Measurements from ENCODE around the gene NOP14. TPM values are rescaled to one million over a fixed set of nuclear protein-coding genes. Genes with fewer than 3 reads are reported as not detected.
A peak's percentile ranks its signal among the peaks of the same experiment; 100 is the strongest.

The NOP14 gene
- total RNA-seq, 1 donor from 2014 or later = 28.5 TPM

DNA sequence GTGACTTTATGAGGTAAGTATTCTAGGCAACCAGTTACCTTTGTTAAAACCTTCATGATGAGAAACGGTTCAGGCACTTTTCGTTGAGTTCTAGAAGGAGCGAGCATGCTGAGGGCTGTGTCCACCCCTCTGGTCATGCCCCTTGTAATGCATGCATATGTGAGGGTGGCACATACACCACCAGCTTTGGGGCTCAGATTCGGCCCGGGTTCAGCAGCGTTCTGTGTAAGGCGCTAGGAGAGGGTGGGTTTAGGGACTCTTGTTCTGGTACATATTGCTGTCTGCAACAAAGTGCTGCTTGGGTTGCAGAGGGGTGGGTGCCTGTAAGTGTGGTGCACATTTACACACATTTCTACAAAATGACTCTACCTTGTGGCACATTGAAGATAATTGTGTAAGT is 54.5 kb downstream of the NOP14 start:
- TF ChIP-seq, protein P1, sequence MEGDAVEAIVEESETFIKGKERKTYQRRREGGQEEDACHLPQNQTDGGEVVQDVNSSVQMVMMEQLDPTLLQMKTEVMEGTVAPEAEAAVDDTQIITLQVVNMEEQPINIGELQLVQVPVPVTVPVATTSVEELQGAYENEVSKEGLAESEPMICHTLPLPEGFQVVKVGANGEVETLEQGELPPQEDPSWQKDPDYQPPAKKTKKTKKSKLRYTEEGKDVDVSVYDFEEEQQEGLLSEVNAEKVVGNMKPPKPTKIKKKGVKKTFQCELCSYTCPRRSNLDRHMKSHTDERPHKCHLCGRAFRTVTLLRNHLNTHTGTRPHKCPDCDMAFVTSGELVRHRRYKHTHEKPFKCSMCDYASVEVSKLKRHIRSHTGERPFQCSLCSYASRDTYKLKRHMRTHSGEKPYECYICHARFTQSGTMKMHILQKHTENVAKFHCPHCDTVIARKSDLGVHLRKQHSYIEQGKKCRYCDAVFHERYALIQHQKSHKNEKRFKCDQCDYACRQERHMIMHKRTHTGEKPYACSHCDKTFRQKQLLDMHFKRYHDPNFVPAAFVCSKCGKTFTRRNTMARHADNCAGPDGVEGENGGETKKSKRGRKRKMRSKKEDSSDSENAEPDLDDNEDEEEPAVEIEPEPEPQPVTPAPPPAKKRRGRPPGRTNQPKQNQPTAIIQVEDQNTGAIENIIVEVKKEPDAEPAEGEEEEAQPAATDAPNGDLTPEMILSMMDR (IDR thresholded peaks at IDR 0.05; ENCODE audit: unreplicated experiment) = no peak
- Mint-ChIP-seq H3K9me3 (no peaks in the 10 kb centered on the region), H3K27me3 (ENCODE audit: low read depth) (no peaks in the 10 kb centered on the region), H3K4me1 (no peaks in the 10 kb centered on the region), H3K4me3 (no peak overlapping the region), H3K27ac (no peak overlapping the region), H3K36me3 (peaks cover 44% of the 10 kb centered on the region)
- DNase-seq (ENCODE audit: low spot score in 2 of 2, unreplicated experiment in 2 of 2) = no peak

DNA sequence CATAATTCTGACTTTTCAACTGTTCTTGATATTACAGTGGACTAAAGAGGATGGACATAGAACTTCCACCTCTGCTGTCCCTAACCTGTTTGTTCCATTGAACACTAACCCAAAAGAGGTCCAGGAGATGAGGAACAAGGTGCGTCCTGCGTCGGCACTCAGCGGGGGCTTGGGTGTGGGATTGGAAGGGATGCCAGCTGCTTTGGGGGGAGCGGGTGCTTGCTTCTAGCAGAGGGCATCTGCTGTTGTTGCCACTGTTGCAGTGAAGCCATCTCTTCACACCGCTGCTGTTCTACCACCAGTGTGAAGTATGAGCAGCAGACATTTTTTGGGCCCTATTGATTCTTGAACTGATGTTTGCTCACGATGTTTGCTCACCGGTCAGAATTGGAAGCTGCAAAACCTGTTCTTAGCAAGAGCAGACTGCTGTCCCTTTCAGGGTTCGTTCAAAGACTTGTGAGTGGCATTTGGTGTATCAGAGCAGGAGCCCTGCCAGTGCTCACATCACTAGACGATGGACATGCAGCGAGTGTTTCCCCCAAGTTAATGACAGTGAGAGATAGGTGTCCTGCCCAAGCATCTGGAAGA is 55.4 kb downstream of the NOP14 start:
- Mint-ChIP-seq H3K27me3 (ENCODE audit: low read depth) (no peaks in the 10 kb centered on the region), H3K4me1 (no peaks in the 10 kb centered on the region), H3K36me3 (peaks cover 48% of the 10 kb centered on the region), H3K4me3 (no peak overlapping the region), H3K9me3 (no peaks in the 10 kb centered on the region), H3K27ac (no peak overlapping the region)
- TF ChIP-seq, protein P1 (IDR thresholded peaks at IDR 0.05; ENCODE audit: unreplicated experiment) = no peak
- no peak for DNase-seq (ENCODE audit: low spot score in 2 of 2, unreplicated experiment in 2 of 2)

DNA sequence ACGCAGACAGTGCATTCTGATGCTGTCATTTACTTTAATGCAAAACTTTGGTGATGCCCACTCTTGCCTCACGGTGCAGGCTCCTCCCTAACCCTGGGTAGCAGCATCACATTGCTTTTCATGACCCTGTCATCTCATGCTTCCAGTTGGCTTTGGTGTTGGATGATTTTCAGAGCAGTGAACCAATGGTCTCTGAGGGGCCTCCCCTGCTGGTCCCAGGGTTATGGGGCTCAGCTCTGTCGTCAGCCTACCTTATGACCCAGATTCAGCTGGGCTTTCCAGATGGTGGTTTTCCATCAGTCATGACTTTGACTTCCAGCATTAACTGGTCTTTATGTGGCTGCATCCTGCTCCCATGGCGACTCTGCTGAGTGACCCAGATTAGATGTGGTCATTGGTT is 56.0 kb downstream of the NOP14 start:
- no peaks in the 10 kb centered on the region for H3K4me1 Mint-ChIP-seq
- peaks cover 48% of the 10 kb centered on the region for H3K36me3 Mint-ChIP-seq
- no peaks in the 10 kb centered on the region for H3K27me3 Mint-ChIP-seq (ENCODE audit: low read depth)
- H3K9me3 Mint-ChIP-seq = no peaks in the 10 kb centered on the region
- no peak for DNase-seq (ENCODE audit: low spot score in 2 of 2, unreplicated experiment in 2 of 2)
- no peak overlapping the region for H3K4me3 Mint-ChIP-seq
- TF ChIP-seq, protein P1 (IDR thresholded peaks at IDR 0.05; ENCODE audit: unreplicated experiment) = no peak
- no peak overlapping the region for H3K27ac Mint-ChIP-seq

DNA sequence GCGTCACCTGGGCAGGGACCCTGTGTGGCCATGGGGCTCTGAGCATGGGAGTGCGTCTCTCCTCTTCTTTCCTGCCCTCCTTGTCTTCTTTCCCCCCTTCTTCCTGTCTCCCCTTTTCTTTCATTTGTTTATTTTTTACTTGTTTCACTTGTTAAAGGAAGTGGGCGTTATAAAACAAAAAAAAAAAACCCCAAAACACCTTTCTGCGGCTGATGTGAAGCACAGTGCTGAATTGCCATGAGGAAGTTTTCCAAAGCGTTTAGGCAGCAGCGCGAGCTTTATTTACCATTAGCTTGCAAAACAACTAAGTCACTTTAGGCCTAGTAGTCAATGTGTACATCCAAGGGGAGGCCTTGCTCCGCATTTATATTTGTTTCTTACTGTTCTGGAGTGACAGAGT is 57.0 kb downstream of the NOP14 start:
- peaks cover 48% of the 10 kb centered on the region for H3K36me3 Mint-ChIP-seq
- no peak overlapping the region for H3K27ac Mint-ChIP-seq
- H3K27me3 Mint-ChIP-seq (ENCODE audit: low read depth) = no peaks in the 10 kb centered on the region
- TF ChIP-seq, protein P1 (IDR thresholded peaks at IDR 0.05; ENCODE audit: unreplicated experiment) = no peak
- H3K9me3 Mint-ChIP-seq = no peaks in the 10 kb centered on the region
- DNase-seq (ENCODE audit: low spot score in 2 of 2, unreplicated experiment in 2 of 2) = no peak
- H3K4me3 Mint-ChIP-seq = no peak overlapping the region
- H3K4me1 Mint-ChIP-seq = no peaks in the 10 kb centered on the region

DNA sequence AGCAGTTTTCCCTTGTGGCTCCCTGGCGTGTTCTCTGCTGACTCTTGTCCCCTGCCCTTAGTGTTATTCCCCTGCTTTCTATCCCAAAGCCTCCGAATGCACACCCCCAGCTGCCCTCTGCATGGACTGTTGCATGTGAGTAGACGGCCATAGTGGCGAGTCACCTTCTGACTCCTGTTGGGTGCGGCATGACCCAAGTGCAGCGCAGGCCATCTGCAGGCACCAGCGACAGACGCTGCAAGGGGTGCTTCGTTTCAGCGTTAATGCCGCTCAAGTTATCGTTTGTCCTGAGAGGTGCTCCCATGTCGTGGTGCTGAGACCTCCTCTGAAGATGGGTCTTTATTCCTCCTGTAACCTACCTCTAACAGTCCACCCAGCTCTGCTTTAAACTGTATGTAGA is 57.7 kb downstream of the NOP14 start:
- Mint-ChIP-seq H3K4me3 (no peak overlapping the region), H3K27ac (no peak overlapping the region), H3K36me3 (peaks cover 48% of the 10 kb centered on the region), H3K9me3 (no peaks in the 10 kb centered on the region), H3K4me1 (no peaks in the 10 kb centered on the region), H3K27me3 (ENCODE audit: low read depth) (no peaks in the 10 kb centered on the region)
- no peak for DNase-seq (ENCODE audit: low spot score in 2 of 2, unreplicated experiment in 2 of 2)
- TF ChIP-seq, protein P1 (IDR thresholded peaks at IDR 0.05; ENCODE audit: unreplicated experiment) = no peak

DNA sequence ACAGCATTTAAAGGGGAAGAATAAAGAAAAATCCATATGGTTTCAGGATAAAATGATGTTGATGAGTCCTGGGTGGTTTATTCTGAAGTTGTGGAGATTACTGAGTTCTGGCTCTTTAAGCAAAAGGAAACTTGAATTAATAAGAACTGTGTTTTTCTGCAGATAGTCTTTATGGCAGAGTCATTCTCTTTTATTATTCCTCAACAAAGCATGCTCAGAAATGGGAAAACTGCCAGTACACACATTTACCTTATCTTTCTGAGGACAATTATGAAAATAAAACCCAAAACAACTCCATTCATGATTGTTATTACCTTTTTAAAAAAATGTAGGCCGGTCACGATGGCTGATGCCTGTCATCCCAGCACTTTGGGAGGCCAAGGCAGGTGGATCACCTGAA is 61.1 kb downstream of the NOP14 start:
- peak overlapping the region; percentile 7 for H3K27ac Mint-ChIP-seq
- H3K9me3 Mint-ChIP-seq = no peaks in the 10 kb centered on the region

More for the DNA sequence above, 61.1 kb downstream of the NOP14 start:
- Mint-ChIP-seq H3K36me3 (peaks cover 44% of the 10 kb centered on the region), H3K4me1 (no peaks in the 10 kb centered on the region), H3K27me3 (ENCODE audit: low read depth) (no peaks in the 10 kb centered on the region), H3K4me3 (no peak overlapping the region)
- TF ChIP-seq, protein P1 (IDR thresholded peaks at IDR 0.05; ENCODE audit: unreplicated experiment) = no peak
- DNase-seq (ENCODE audit: low spot score in 2 of 2, unreplicated experiment in 2 of 2) = no peak

All from mesothelial cell of epicardium (in vitro differentiated cells).